Measurements from ENCODE around the gene MUC12.
"Not testable (repeated sequence)": the region's sequence is repeated elsewhere in the genome, so short reads cannot be mapped to it uniquely, and the experiment has no call there.

MUC12 gene

GRCh38 chr7:100991631-100992030 lies 22.3 kb downstream of the MUC12 start:
- no peak for DNase-seq (ENCODE audit: low read depth in 1 of 2, low spot score in 1 of 2)

GRCh38 chr7:100992280-100992679 lies 22.9 kb downstream of the MUC12 start:
- not testable (repeated sequence) for DNase-seq (ENCODE audit: low read depth in 1 of 2, low spot score in 1 of 2)

- not testable (repeated sequence) for DNase-seq (ENCODE audit: low read depth in 1 of 2, low spot score in 1 of 2)
These were observed 25.3 kb downstream of the MUC12 start for GRCh38 chr7:100994671-100995070.

- DNase-seq (ENCODE audit: low read depth in 1 of 2, low spot score in 1 of 2), result not testable (repeated sequence)
These were observed 29.2 kb downstream of the MUC12 start for GRCh38 chr7:100998530-100998929.

GRCh38 chr7:100999334-100999733 lies 30.0 kb downstream of the MUC12 start:
- not testable (repeated sequence) for DNase-seq (ENCODE audit: low read depth in 1 of 2, low spot score in 1 of 2)

- not testable (repeated sequence) for DNase-seq (ENCODE audit: low read depth in 1 of 2, low spot score in 1 of 2)
These were observed 30.7 kb downstream of the MUC12 start for GRCh38 chr7:101000025-101000424.

- DNase-seq (ENCODE audit: low read depth in 1 of 2, low spot score in 1 of 2), result not testable (repeated sequence)
These were observed 33.0 kb downstream of the MUC12 start for GRCh38 chr7:101002333-101002732.

- not testable (repeated sequence) for DNase-seq (ENCODE audit: low read depth in 1 of 2, low spot score in 1 of 2)
These were observed 38.0 kb downstream of the MUC12 start for GRCh38 chr7:101007361-101007760.

- no peak for DNase-seq (ENCODE audit: low read depth in 1 of 2, low spot score in 1 of 2)
These were observed 40.3 kb downstream of the MUC12 start for GRCh38 chr7:101009629-101010028.

GRCh38 chr7:101012931-101013330 lies 43.6 kb downstream of the MUC12 start:
- DNase-seq (ENCODE audit: low read depth in 1 of 2, low spot score in 1 of 2), result no peak

- DNase-seq (ENCODE audit: low read depth in 1 of 2, low spot score in 1 of 2), result no peak
These were observed 46.3 kb downstream of the MUC12 start for GRCh38 chr7:101015626-101016025.

- peak; percentile 21 to 55 for DNase-seq (ENCODE audit: low read depth in 1 of 2, low spot score in 1 of 2)
These were observed 47.9 kb downstream of the MUC12 start for GRCh38 chr7:101017064-101017777.

- no peak for DNase-seq (ENCODE audit: low read depth in 1 of 2, low spot score in 1 of 2)
These were observed 49.2 kb downstream of the MUC12 start for GRCh38 chr7:101018271-101019167.

- no peak for DNase-seq (ENCODE audit: low read depth in 1 of 2, low spot score in 1 of 2)
These were observed 51.1 kb downstream of the MUC12 start for GRCh38 chr7:101020444-101020843.

GRCh38 chr7:101021703-101022102 lies 52.3 kb downstream of the MUC12 start:
- DNase-seq (ENCODE audit: low read depth in 1 of 2, low spot score in 1 of 2), result no peak

- no peak for DNase-seq (ENCODE audit: low read depth in 1 of 2, low spot score in 1 of 2)
These were observed 54.5 kb downstream of the MUC12 start for GRCh38 chr7:101023839-101024238.

- DNase-seq (ENCODE audit: low read depth in 1 of 2, low spot score in 1 of 2), result no peak
These were observed 61.7 kb downstream of the MUC12 start for GRCh38 chr7:101031082-101031481.

GRCh38 chr7:101035941-101036340 lies 66.6 kb downstream of the MUC12 start:
- DNase-seq (ENCODE audit: low read depth in 1 of 2, low spot score in 1 of 2), result no peak

GRCh38 chr7:101041283-101041682 lies 71.9 kb downstream of the MUC12 start:
- DNase-seq (ENCODE audit: low read depth in 1 of 2, low spot score in 1 of 2), result not testable (repeated sequence)

- DNase-seq (ENCODE audit: low read depth in 1 of 2, low spot score in 1 of 2), result peak; percentile 8 to 21
These were observed 89.0 kb downstream of the MUC12 start for GRCh38 chr7:101058355-101058754.

GRCh38 chr7:101059620-101059942 lies 90.2 kb downstream of the MUC12 start:
- no peak for DNase-seq (ENCODE audit: low read depth in 1 of 2, low spot score in 1 of 2)

- no peak for DNase-seq (ENCODE audit: low read depth in 1 of 2, low spot score in 1 of 2)
These were observed 91.6 kb downstream of the MUC12 start for GRCh38 chr7:101060992-101061391.

Data from activated CD4-positive, alpha-beta T cell treated with anti-CD3 and anti-CD28 coated beads, Interleukin-2, amount 50 U/mL, for 24 hours (primary cell).